Measurements from ENCODE around the gene KPNB1. TPM values are rescaled to one million over a fixed set of nuclear protein-coding genes. Genes with fewer than 3 reads are reported as not detected.
A peak's percentile ranks its signal among the peaks of the same experiment; 100 is the strongest.

The KPNB1 gene
- polyA plus RNA-seq, 1 donor = 164 TPM

- DNase-seq = no peak
- Histone ChIP-seq H3K4me1 (ENCODE audit: control insufficient read depth, insufficient read depth, low read length) (no peaks in the 10 kb centered on the region), H3K36me3 (ENCODE audit: control insufficient read depth, insufficient read depth, low read length) (peaks cover 4% of the 10 kb centered on the region), H3K27ac (ENCODE audit: low read length) (no peak overlapping the region), H3K27me3 (ENCODE audit: control insufficient read depth, insufficient read depth, low read length) (no peaks in the 10 kb centered on the region), H3K9me3 (ENCODE audit: control insufficient read depth, low read depth, low read length) (no peaks in the 10 kb centered on the region), H3K4me3 (ENCODE audit: low read length) (no peak overlapping the region)
- WGBS (ENCODE audit: insufficient coverage, low lambda C conversion rate) = no CpG with 5 or more reads among the region's 3 CpGs
These were observed 14.0 kb upstream of the KPNB1 start for GRCh38 chr17:47635734-47636133.

DNA sequence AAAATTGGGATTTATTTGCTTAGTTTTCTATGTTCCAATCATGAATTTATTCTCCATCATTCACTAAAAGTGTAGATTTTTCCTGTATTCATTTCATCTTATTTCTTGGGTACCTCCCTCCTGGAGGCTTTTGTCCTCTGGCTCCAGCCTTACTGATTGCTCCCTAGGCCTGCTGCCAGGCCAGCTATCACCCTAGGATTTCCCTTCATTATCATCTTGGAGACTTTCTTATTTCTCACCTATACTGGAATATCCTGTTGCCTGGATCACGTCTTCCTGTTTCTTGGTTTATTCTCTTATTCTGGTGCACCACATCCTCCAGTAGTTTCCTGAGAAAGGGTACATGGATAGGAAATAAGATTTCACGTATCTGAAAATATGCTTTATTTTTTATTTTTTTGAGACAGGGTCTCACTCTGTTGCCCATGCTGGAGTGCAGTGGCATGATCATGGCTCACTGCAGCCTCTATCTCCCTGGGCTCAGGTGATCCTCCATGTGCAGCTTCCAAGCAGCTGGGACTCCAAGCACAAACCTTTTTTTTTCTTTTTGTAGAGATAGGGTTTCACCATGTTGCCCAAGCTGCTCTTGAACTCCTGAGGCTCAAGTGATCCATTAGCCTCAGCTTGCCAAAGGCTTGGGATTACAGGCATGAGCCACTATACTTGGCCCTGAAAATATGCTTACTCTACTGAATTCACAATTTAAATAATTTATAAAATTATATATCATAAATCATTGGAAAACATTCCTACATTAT is 13.3 kb upstream of the KPNB1 start:
- no peak overlapping the region for H3K4me3 ChIP-seq (ENCODE audit: low read length)
- H3K36me3 ChIP-seq (ENCODE audit: control insufficient read depth, insufficient read depth, low read length) = peaks cover 4% of the 10 kb centered on the region
- no peaks in the 10 kb centered on the region for H3K27me3 ChIP-seq (ENCODE audit: control insufficient read depth, insufficient read depth, low read length)
- no peaks in the 10 kb centered on the region for H3K9me3 ChIP-seq (ENCODE audit: control insufficient read depth, low read depth, low read length)
- H3K4me1 ChIP-seq (ENCODE audit: control insufficient read depth, insufficient read depth, low read length) = no peaks in the 10 kb centered on the region
- H3K27ac ChIP-seq (ENCODE audit: low read length) = no peak overlapping the region
- 100% methylated on average over 1 of the region's 2 CpGs for WGBS (ENCODE audit: insufficient coverage, low lambda C conversion rate)
- DNase-seq = no peak

DNA sequence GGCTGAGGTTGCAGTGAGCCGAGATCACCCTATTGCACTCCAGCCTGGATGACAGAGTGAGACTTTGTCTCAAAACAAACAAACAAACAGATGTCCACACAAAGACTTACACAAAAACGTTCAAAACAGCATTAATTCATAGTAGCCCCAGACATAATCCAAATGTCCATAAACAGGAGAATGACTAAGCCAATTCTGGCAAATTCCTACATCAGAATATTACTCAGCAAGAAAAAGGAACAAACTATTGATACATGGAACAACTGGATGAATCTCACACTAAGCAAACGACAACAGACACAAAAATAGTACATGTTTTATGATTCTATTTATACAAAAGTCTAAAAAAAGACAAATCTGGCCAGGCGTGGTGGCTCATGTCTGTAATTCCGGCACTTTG is 10.8 kb upstream of the KPNB1 start:
- no peaks in the 10 kb centered on the region for H3K9me3 ChIP-seq (ENCODE audit: control insufficient read depth, low read depth, low read length)
- H3K4me3 ChIP-seq (ENCODE audit: low read length) = no peak overlapping the region
- no peaks in the 10 kb centered on the region for H3K4me1 ChIP-seq (ENCODE audit: control insufficient read depth, insufficient read depth, low read length)
- no peaks in the 10 kb centered on the region for H3K27me3 ChIP-seq (ENCODE audit: control insufficient read depth, insufficient read depth, low read length)
- H3K27ac ChIP-seq (ENCODE audit: low read length) = no peak overlapping the region
- H3K36me3 ChIP-seq (ENCODE audit: control insufficient read depth, insufficient read depth, low read length) = peaks cover 4% of the 10 kb centered on the region
- no CpG with 5 or more reads among the region's 5 CpGs for WGBS (ENCODE audit: insufficient coverage, low lambda C conversion rate)
- DNase-seq = no peak

DNA sequence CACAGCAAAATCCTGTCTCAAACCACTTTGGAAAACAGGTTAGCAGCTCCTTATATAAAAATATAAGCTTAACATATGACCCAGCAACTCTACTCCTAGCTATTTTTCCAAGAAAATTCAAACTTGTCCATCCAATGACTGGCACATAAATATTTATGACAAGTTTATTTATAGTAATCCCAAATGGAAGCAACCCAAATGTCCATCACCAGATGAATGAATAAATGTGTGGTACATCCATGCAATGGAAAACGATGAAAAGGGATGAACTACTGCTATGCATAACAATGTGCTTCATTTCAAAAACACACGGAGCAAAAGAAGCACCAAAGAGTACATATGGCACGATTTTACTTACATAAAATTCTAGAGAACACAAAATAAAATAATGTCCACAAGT is 9.6 kb upstream of the KPNB1 start:
- WGBS (ENCODE audit: insufficient coverage, low lambda C conversion rate) = 100% methylated on average over 1 of the region's 3 CpGs

DNA sequence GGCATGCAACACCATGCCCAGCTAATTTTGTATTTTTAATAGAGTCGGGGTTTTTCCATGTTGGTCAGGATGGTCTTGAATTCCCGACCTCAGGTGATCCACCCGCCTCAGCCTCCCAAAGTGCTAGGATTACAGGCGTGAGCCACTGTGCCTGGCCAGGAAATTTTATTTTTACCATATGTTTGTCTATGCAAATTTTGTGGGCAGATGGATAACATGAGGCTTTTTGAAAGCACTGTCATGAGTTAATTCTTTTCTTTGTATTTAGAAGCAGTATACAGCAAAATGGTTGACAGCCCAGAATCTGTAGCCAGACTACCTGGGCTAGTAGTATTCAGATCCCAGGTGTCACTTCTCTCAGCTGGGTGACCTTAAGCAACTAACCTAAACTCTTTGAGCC is 8.5 kb upstream of the KPNB1 start:
- H3K36me3 ChIP-seq (ENCODE audit: control insufficient read depth, insufficient read depth, low read length) = no peaks in the 10 kb centered on the region
- H3K27ac ChIP-seq (ENCODE audit: low read length) = no peak overlapping the region
- no peaks in the 10 kb centered on the region for H3K4me1 ChIP-seq (ENCODE audit: control insufficient read depth, insufficient read depth, low read length)
- no peaks in the 10 kb centered on the region for H3K9me3 ChIP-seq (ENCODE audit: control insufficient read depth, low read depth, low read length)
- no CpG with 5 or more reads among the region's 4 CpGs for WGBS (ENCODE audit: insufficient coverage, low lambda C conversion rate)
- DNase-seq = no peak
- no peak overlapping the region for H3K4me3 ChIP-seq (ENCODE audit: low read length)
- H3K27me3 ChIP-seq (ENCODE audit: control insufficient read depth, insufficient read depth, low read length) = no peaks in the 10 kb centered on the region

More for the DNA sequence above, 9.6 kb upstream of the KPNB1 start:
- Histone ChIP-seq H3K36me3 (ENCODE audit: control insufficient read depth, insufficient read depth, low read length) (peaks cover 4% of the 10 kb centered on the region), H3K4me1 (ENCODE audit: control insufficient read depth, insufficient read depth, low read length) (no peaks in the 10 kb centered on the region), H3K27me3 (ENCODE audit: control insufficient read depth, insufficient read depth, low read length) (no peaks in the 10 kb centered on the region), H3K27ac (ENCODE audit: low read length) (no peak overlapping the region), H3K4me3 (ENCODE audit: low read length) (no peak overlapping the region), H3K9me3 (ENCODE audit: control insufficient read depth, low read depth, low read length) (no peaks in the 10 kb centered on the region)
- no peak for DNase-seq

GRCh38 chr17:47643116-47643515 is 6.6 kb upstream of the KPNB1 start:
- no CpG with 5 or more reads among the region's 2 CpGs for WGBS (ENCODE audit: insufficient coverage, low lambda C conversion rate)
- no peak overlapping the region for H3K27ac ChIP-seq (ENCODE audit: low read length)
- no peaks in the 10 kb centered on the region for H3K27me3 ChIP-seq (ENCODE audit: control insufficient read depth, insufficient read depth, low read length)
- H3K4me1 ChIP-seq (ENCODE audit: control insufficient read depth, insufficient read depth, low read length) = no peaks in the 10 kb centered on the region
- H3K36me3 ChIP-seq (ENCODE audit: control insufficient read depth, insufficient read depth, low read length) = no peaks in the 10 kb centered on the region
- DNase-seq = no peak
- H3K4me3 ChIP-seq (ENCODE audit: low read length) = no peak overlapping the region
- H3K9me3 ChIP-seq (ENCODE audit: control insufficient read depth, low read depth, low read length) = no peaks in the 10 kb centered on the region

GRCh38 chr17:47644324-47644723 is 5.4 kb upstream of the KPNB1 start:
- no peaks in the 10 kb centered on the region for H3K9me3 ChIP-seq (ENCODE audit: control insufficient read depth, low read depth, low read length)
- H3K27me3 ChIP-seq (ENCODE audit: control insufficient read depth, insufficient read depth, low read length) = no peaks in the 10 kb centered on the region
- DNase-seq = no peak
- H3K27ac ChIP-seq (ENCODE audit: low read length) = no peak overlapping the region
- H3K36me3 ChIP-seq (ENCODE audit: control insufficient read depth, insufficient read depth, low read length) = no peaks in the 10 kb centered on the region
- WGBS (ENCODE audit: insufficient coverage, low lambda C conversion rate) = no CpG with 5 or more reads among the region's 5 CpGs
- peaks cover 4% of the 10 kb centered on the region for H3K4me1 ChIP-seq (ENCODE audit: control insufficient read depth, insufficient read depth, low read length)
- no peak overlapping the region for H3K4me3 ChIP-seq (ENCODE audit: low read length)

DNA sequence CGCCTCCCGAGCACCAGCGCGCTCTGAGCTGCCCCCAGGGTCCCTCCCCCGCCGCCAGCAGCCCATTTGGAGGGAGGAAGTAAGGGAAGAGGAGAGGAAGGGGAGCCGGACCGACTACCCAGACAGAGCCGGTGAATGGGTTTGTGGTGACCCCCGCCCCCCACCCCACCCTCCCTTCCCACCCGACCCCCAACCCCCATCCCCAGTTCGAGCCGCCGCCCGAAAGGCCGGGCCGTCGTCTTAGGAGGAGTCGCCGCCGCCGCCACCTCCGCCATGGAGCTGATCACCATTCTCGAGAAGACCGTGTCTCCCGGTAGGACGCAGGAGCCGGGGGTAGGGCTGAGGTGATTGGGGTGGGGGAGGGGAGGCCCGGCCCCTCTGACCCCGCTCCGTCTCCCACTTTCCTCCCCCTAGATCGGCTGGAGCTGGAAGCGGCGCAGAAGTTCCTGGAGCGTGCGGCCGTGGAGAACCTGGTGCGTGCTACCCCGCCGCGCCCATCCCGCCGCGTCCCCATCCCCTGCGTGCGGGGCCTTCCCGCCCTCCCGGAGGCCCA is 329 bp downstream of the KPNB1 start:
- Histone ChIP-seq H3K9me3 (ENCODE audit: control insufficient read depth, low read depth, low read length) (no peaks in the 10 kb centered on the region), H3K4me1 (ENCODE audit: control insufficient read depth, insufficient read depth, low read length) (peaks cover 6% of the 10 kb centered on the region), H3K36me3 (ENCODE audit: control insufficient read depth, insufficient read depth, low read length) (peaks cover 29% of the 10 kb centered on the region), H3K27me3 (ENCODE audit: control insufficient read depth, insufficient read depth, low read length) (no peaks in the 10 kb centered on the region), H3K27ac (ENCODE audit: low read length) (peak overlapping the region; percentile 88), H3K4me3 (ENCODE audit: low read length) (peak overlapping the region; percentile 96)
- no CpG with 5 or more reads among the region's 48 CpGs for WGBS (ENCODE audit: insufficient coverage, low lambda C conversion rate)
- no peak for DNase-seq

DNA sequence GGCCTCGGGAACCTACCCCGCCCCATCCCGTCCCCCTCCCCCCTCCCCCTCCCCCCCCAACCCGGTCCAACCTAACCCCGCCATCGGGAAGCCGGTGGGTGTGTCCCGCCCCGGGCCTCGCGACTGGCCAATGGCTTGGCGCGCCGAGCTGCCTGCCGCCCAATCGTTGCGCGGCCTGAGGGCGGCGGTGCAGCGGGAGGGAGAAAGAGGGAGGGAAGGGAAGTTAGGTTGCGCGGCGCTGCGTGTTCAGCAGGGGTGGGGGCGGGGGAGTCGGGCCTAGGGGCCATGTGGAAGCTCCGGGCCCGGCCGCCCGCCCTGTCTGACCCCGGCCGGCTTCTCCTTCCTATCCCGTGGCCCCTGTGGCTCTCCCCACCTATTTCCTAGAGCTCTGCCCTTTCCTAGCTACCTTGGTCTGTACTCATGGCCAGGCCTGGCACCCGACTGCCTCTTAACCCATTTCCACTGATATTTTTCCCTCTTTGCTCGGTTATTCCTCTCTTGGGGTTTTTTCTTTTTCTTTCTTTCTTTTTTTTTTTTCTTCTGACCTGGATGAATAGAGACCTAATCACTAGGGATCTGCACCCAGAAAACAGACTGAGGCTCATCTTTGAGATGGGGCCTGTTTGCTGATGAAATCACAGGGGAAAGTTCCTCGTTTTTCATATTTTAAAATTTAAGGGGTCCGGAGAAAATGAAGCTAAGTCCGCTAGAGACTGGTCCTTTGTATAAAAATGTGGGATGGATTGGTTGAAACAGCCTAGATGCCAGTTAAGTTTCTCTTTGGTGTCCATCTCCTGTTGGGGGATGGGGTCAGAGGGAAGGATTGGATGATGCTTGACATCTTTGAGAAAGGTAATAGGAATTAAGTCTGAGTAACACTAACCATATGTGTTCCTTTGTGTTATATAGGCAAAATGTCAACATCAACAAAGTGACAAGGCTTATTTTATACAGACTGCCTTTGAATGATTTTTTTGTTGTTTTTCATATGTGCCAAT is 1.1 kb downstream of the KPNB1 start:
- Histone ChIP-seq H3K4me3 (ENCODE audit: low read length) (peak overlapping the region; percentile 96), H3K27me3 (ENCODE audit: control insufficient read depth, insufficient read depth, low read length) (no peaks in the 10 kb centered on the region), H3K9me3 (ENCODE audit: control insufficient read depth, low read depth, low read length) (no peaks in the 10 kb centered on the region), H3K4me1 (ENCODE audit: control insufficient read depth, insufficient read depth, low read length) (peaks cover 6% of the 10 kb centered on the region), H3K36me3 (ENCODE audit: control insufficient read depth, insufficient read depth, low read length) (peaks cover 35% of the 10 kb centered on the region), H3K27ac (ENCODE audit: low read length) (peak overlapping the region; percentile 88)
- WGBS (ENCODE audit: insufficient coverage, low lambda C conversion rate) = 0% methylated on average over 2 of the region's 39 CpGs
- peak; percentile 95 to 98 for DNase-seq

DNA sequence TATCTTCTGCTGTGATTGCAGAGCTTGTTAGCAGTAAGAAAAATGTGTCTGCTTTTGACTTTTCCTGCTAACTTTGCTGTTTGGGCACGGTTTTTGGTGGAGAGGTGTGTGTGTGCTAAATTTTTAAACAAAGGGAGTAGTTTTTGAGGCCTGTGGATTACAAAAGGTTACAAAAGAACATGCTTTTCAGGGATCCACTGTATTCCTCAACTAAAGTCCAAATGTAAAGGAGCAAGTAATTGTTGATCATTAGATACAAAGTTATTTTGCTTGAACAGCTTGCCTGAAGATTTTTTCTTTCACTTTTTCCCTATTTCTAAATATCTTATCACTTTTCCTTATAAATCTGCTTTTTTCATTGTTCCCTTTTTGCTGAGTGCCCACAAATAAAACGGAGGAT is 2.0 kb downstream of the KPNB1 start:
- no peak overlapping the region for H3K4me3 ChIP-seq (ENCODE audit: low read length)
- no peak overlapping the region for H3K27ac ChIP-seq (ENCODE audit: low read length)
- H3K36me3 ChIP-seq (ENCODE audit: control insufficient read depth, insufficient read depth, low read length) = peaks cover 44% of the 10 kb centered on the region
- WGBS (ENCODE audit: insufficient coverage, low lambda C conversion rate) = 56% methylated on average over 1 of the region's 2 CpGs
- peaks cover 6% of the 10 kb centered on the region for H3K4me1 ChIP-seq (ENCODE audit: control insufficient read depth, insufficient read depth, low read length)
- DNase-seq = no peak
- no peaks in the 10 kb centered on the region for H3K27me3 ChIP-seq (ENCODE audit: control insufficient read depth, insufficient read depth, low read length)
- no peaks in the 10 kb centered on the region for H3K9me3 ChIP-seq (ENCODE audit: control insufficient read depth, low read depth, low read length)

Measured in large intestine (tissue), 3 donors.